GM12874 (cell line): Measurements from ENCODE around the gene SOX6.

Experiments
- TF ChIP-seq, protein P1 (sequence below): IDR thresholded peaks from 2 replicates; pipeline ENCODE4 v1.5.1; 2011; ENCODE audit warnings: low read depth, mild to moderate bottlenecking, control low read depth, low read length, moderate library complexity; ENCODE audit not compliant: insufficient read depth

SOX6 gene

GRCh38 chr11:16363706-16364105, 7.4 kb upstream of the SOX6 start:
- TF ChIP-seq, protein P1, sequence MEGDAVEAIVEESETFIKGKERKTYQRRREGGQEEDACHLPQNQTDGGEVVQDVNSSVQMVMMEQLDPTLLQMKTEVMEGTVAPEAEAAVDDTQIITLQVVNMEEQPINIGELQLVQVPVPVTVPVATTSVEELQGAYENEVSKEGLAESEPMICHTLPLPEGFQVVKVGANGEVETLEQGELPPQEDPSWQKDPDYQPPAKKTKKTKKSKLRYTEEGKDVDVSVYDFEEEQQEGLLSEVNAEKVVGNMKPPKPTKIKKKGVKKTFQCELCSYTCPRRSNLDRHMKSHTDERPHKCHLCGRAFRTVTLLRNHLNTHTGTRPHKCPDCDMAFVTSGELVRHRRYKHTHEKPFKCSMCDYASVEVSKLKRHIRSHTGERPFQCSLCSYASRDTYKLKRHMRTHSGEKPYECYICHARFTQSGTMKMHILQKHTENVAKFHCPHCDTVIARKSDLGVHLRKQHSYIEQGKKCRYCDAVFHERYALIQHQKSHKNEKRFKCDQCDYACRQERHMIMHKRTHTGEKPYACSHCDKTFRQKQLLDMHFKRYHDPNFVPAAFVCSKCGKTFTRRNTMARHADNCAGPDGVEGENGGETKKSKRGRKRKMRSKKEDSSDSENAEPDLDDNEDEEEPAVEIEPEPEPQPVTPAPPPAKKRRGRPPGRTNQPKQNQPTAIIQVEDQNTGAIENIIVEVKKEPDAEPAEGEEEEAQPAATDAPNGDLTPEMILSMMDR, result no peak

DNA sequence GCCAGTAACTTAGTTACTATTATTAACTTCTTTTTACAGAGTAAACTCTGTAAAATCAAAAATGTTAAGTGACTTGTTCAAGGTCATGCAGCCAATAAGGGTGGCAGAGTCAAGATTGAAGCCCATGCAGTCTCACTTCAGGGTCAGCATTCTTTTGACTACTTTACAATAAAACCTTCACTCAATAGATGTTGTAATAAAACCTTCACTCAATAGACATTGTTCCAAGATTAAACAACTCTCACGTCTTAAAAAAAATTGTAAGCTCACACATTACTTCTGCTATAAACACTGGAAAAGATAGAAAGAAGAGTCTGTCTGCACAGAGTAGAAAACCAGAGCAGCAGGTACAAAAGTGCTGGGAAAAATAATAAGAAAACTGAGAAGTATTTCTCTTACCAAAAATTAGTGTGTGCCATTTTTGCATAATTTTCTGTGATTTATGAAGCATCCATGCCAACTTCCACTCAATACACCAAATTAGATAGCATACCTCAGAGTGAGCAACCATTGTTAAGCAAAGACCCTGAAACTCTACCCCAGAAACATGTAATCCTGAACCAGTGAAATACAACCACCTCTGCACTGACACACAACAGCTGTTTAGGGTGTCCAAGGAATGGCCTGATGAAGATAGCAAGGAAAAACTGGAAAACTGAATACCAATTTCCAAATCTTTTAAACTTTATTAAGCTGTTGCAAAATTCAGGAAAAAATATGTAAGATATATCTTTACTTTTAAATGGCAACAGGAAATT, 4.9 kb upstream of the SOX6 start:
- TF ChIP-seq, protein P1, result no peak

DNA sequence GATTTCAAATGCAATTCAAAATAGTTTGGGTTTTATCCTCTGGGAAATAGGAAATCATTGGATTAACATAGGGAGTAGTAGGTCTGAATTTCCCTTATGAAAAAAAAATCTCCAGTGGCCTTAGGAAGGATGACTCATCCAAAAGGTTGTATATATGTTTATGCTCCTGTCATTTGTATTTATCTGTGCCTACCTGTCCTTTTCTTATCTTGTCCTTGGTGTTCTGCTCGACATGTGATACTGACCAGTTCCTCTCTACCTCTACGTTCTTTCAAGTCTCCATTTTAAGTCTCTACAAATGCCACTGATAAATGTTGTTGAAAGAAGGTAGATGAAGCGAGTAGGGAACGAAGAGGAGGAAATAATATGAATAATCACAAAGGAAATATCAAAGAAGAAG, 3.0 kb upstream of the SOX6 start:
- TF ChIP-seq, protein P1, result no peak

DNA sequence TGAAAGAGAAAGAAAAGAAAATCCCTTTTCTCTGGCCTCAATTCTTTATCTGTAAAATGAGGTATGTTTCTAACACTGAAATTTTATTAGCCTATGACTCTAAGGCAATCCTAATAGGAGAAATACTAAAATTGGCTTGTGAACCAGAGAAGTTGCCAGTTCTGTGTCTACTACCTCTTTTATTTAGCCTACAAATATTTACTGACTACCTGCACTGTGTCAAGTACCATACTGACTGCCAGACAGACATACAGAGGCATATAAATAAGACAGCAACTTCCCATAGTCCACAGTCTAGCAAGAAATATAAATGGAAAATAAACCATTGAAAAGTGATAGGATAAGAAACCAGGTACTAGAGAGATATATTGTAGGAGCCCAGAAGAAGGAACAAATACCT, 2.4 kb upstream of the SOX6 start:
- TF ChIP-seq, protein P1, result no peak

GRCh38 chr11:16357775-16358174, 1.4 kb upstream of the SOX6 start:
- TF ChIP-seq, protein P1, result no peak

- TF ChIP-seq, protein P1, result no peak
These were observed 531 bp upstream of the SOX6 start for GRCh38 chr11:16356761-16357393.

DNA sequence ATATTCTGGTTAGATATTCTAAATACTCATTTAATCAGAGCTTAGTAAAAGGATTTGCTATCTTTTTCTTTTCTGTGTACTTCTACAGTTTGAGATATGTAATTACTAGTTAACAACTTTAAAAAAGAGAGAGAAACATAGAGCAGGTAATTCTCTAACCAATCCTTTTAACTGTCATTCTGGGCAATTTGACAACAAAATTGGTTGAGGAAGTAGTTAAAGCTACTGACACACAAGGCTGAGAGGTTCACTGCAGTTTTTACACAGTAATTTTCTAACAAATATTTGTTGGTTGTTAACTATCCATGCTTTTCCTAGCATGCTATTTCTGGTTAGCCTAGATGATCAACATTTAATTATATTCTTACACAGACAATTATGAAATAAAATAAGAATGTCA, 3.6 kb downstream of the SOX6 start:
- TF ChIP-seq, protein P1, result no peak
